ENCODE data around the gene NSUN2.

DNA sequence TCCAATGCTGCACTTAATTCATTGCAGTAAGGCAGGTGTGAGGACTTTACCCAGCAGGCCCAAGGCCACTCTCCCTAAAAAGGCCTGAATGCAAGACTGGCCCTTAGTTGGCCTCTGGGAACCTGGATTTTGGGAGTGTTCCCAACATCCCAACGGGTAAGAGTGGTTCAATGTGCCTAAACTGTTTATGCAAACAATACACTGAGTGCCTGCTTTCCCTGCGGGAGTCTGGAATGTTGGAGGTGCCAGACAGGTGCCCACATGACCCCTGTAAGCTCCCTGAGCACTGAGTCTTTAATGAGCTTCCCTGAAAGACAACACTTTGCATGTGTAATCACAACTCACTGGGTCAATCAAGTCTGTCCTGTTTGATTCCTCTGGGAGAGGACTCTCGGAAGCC is 37.4 kb downstream of the NSUN2 start:
- TF ChIP-seq, protein P1, sequence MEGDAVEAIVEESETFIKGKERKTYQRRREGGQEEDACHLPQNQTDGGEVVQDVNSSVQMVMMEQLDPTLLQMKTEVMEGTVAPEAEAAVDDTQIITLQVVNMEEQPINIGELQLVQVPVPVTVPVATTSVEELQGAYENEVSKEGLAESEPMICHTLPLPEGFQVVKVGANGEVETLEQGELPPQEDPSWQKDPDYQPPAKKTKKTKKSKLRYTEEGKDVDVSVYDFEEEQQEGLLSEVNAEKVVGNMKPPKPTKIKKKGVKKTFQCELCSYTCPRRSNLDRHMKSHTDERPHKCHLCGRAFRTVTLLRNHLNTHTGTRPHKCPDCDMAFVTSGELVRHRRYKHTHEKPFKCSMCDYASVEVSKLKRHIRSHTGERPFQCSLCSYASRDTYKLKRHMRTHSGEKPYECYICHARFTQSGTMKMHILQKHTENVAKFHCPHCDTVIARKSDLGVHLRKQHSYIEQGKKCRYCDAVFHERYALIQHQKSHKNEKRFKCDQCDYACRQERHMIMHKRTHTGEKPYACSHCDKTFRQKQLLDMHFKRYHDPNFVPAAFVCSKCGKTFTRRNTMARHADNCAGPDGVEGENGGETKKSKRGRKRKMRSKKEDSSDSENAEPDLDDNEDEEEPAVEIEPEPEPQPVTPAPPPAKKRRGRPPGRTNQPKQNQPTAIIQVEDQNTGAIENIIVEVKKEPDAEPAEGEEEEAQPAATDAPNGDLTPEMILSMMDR (IDR thresholded peaks at IDR 0.05), result no peak
- TF ChIP-seq POLR2A (IDR thresholded peaks at IDR 0.05), result no peak
